Fibroblast of lung (primary cell): Measurements from ENCODE around the gene HRNR. TPM values are rescaled to one million over a fixed set of nuclear protein-coding genes. Genes with fewer than 3 reads are reported as not detected.

Source experiments
- DNase-seq, 2 donors: peaks; one replicate each; pipeline versions ENCODE4 v3.0.0 to v3.0.0-alpha.2; 2010; ENCODE audit warnings: low read depth in 2 of 2
- H2AFZ ChIP-seq: 2 replicates; pipeline ENCODE4 v1.5.1; 2012; ENCODE audit warnings: low read length, control low read depth, inconsistent platforms
- H3K27ac ChIP-seq: 2 replicates; pipeline ENCODE4 v1.5.1; 2011; ENCODE audit warnings: low read length, control low read depth; ENCODE audit not compliant: insufficient read depth
- H3K27me3 ChIP-seq: 2 replicates; pipeline ENCODE4 v1.5.1; 2011; ENCODE audit warnings: mild to moderate bottlenecking, low read length; ENCODE audit not compliant: control insufficient read depth, insufficient read depth
- H3K36me3 ChIP-seq: 2 replicates; pipeline ENCODE4 v1.5.1; 2011; ENCODE audit warnings: low read length; ENCODE audit not compliant: control insufficient read depth, insufficient read depth
- H3K4me1 ChIP-seq: 2 replicates; pipeline ENCODE4 v1.5.1; 2011; ENCODE audit warnings: low read length; ENCODE audit not compliant: control insufficient read depth, insufficient read depth; ENCODE audit errors: extremely low read depth
- H3K4me2 ChIP-seq: 2 replicates; pipeline ENCODE4 v1.5.1; 2011; ENCODE audit warnings: low read length, control low read depth; ENCODE audit not compliant: insufficient read depth; ENCODE audit errors: extremely low read depth
- H3K4me3 ChIP-seq, 4 experiments: fragments of 200-600 bp in 1 of 4; sonication (generic) in 1 of 4; replicated peaks in 1 of 4; 2 replicates each; pipeline ENCODE4 v1.5.1; 2011 to 2016; ENCODE audit warnings: low read length in 4 of 4, low read depth in 3 of 4, mild to moderate bottlenecking in 3 of 4, control low read depth in 2 of 4, inconsistent platforms in 1 of 4, mixed read lengths in 1 of 4; ENCODE audit not compliant: insufficient read depth in 1 of 4; ENCODE audit errors: control extremely low read depth in 1 of 4
- H3K79me2 ChIP-seq: 2 replicates; pipeline ENCODE4 v1.5.1; 2012; ENCODE audit warnings: mild to moderate bottlenecking, low read length, inconsistent platforms; ENCODE audit not compliant: control insufficient read depth, insufficient read depth
- H3K9ac ChIP-seq: 2 replicates; pipeline ENCODE4 v1.5.1; 2011; ENCODE audit warnings: mild to moderate bottlenecking, low read length, control low read depth; ENCODE audit not compliant: insufficient read depth
- H3K9me3 ChIP-seq: 2 replicates; pipeline ENCODE4 v1.5.1; 2012; ENCODE audit warnings: low read depth, low read length; ENCODE audit not compliant: control insufficient read depth, insufficient read depth
- H4K20me1 ChIP-seq: 2 replicates; pipeline ENCODE4 v1.5.1; 2011; ENCODE audit warnings: low read length; ENCODE audit not compliant: control insufficient read depth, insufficient read depth; ENCODE audit errors: extremely low read depth
- EZH2 ChIP-seq: IDR thresholded peaks from 2 replicates; pipeline ENCODE4 v1.5.1; 2012; ENCODE audit warnings: low read length, control low read depth, mild to moderate bottlenecking; ENCODE audit errors: missing control alignments
- polyA plus RNA-seq, 2 donors: library from polyadenylated mRNA; depleted of rRNA in 1 of 2; stranded (reverse) in 1 of 2; unstranded in 1 of 2; fragments of >200 nt; gene quantifications; 2 replicates each; pipeline ENCODE4 v1.2.1, GENCODE V29; 2011 to 2012; ENCODE audit warnings: missing spikeins in 1 of 2
- total RNA-seq: library from RNA; depleted of rRNA; stranded (reverse); fragments of >200 nt; gene quantifications from 2 replicates; pipeline ENCODE4 v1.2.1, GENCODE V29; 2014
- TF ChIP-seq, protein P1 (sequence below), 2 donors: IDR thresholded peaks in 1 of 2; conservative IDR thresholded peaks in 1 of 2; 1 replicate in 1 of 2; 2 replicates in 1 of 2; pipeline ENCODE4 v1.5.1; 2011 to 2012; ENCODE audit warnings: low read length in 2 of 2, control low read depth in 1 of 2, inconsistent platforms in 1 of 2, low read depth in 1 of 2, mild to moderate bottlenecking in 1 of 2

HRNR gene
- total and polyA plus RNA-seq, 2 donors (not counting 1 experiment from before 2014, with no cell fraction given), result not detected

DNA sequence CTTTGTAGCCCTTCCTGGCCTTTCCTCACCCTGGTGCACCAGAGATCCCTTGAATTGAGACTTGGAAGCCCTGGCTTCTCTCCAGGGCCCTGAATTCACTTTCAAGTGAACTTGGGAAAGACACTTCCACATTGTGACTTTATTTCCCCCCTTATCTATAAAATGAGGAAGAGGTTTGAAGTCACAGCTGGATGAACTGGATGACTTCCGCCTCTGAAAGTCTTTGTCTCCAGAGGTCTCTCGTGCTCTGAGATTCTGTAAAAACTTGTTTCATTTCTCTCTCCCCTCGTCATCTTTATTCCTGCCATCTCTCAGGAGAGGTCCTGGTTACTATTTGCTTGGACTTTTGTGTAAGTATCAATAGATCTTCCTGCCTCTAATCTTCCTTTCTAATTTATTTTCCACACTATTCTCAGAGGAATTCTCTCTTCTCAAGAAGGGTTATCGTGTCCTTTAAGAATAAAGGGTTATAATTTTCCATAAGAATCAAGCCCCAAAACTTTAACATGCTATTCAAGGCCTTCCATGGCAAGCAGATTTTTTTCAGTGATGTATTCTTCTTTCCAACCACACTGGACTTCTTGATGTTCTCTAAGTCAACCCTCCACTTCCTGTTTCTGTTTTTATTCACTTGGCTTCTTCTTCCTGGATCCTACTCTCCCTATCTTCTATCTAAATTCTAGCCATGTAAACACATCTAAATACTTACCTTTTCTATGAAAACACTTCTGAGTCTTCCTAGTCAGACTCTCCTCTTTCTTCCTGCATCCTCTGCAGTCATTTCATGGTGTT lies 58.5 kb downstream of the HRNR start:
- Histone ChIP-seq H3K4me1 (peaks cover 3% of the 10 kb centered on the region), H3K27me3 (no peaks in the 10 kb centered on the region), H2AFZ (no peak overlapping the region), H4K20me1 (no peaks in the 10 kb centered on the region), H3K9me3 (no peaks in the 10 kb centered on the region), H3K79me2 (no peaks in the 10 kb centered on the region), H3K4me3 (no peak overlapping the region), H3K9ac (no peak overlapping the region), H3K36me3 (no peaks in the 10 kb centered on the region), H3K4me2 (no peak overlapping the region), H3K27ac (no peak overlapping the region)
- no peak for DNase-seq
- no peak for TF ChIP-seq EZH2
- TF ChIP-seq, protein P1, sequence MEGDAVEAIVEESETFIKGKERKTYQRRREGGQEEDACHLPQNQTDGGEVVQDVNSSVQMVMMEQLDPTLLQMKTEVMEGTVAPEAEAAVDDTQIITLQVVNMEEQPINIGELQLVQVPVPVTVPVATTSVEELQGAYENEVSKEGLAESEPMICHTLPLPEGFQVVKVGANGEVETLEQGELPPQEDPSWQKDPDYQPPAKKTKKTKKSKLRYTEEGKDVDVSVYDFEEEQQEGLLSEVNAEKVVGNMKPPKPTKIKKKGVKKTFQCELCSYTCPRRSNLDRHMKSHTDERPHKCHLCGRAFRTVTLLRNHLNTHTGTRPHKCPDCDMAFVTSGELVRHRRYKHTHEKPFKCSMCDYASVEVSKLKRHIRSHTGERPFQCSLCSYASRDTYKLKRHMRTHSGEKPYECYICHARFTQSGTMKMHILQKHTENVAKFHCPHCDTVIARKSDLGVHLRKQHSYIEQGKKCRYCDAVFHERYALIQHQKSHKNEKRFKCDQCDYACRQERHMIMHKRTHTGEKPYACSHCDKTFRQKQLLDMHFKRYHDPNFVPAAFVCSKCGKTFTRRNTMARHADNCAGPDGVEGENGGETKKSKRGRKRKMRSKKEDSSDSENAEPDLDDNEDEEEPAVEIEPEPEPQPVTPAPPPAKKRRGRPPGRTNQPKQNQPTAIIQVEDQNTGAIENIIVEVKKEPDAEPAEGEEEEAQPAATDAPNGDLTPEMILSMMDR (conservative IDR thresholded peaks at IDR 0.05 in 1 of 2, IDR thresholded peaks at IDR 0.05 in 1 of 2; ENCODE audit: low read depth in 1 of 2, low read length in 2 of 2), result no peak

DNA sequence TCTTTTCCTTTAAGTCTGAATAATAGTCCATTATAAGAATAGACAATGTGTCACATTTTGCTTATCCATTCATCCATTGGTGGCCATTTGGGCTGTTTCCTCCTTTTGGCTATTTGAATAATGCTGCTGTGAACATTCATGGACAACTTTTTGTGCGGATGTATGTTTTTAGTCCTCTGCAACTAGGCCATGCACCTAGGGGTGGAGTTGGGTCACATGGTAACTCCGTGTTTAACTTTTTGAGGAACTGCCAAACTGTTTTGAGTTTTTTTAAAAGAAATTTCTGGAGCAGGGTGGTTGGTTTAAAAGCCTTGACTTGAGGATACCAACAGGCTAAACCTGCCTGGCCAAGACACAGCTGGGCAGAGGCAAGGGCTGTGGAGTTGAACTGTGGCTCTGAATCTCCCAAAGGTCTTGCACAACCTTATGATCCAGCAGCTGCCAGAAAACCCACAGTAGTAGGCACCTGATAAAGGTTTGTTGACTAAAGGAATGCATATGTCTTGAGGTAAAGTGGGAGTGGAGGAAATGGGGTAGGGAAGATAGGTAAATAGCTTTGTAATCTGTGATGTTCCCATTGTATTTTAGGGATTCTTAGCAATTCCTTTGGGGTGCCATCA lies 59.4 kb downstream of the HRNR start:
- H3K27ac ChIP-seq, result no peak overlapping the region
- H3K36me3 ChIP-seq, result no peaks in the 10 kb centered on the region
- H3K4me1 ChIP-seq, result peaks cover 3% of the 10 kb centered on the region
- H3K79me2 ChIP-seq, result no peaks in the 10 kb centered on the region
- H3K4me3 ChIP-seq, result no peak overlapping the region
- H3K4me2 ChIP-seq, result no peak overlapping the region
- no peaks in the 10 kb centered on the region for H3K27me3 ChIP-seq
- no peak for TF ChIP-seq EZH2
- TF ChIP-seq, protein P1 (conservative IDR thresholded peaks at IDR 0.05 in 1 of 2, IDR thresholded peaks at IDR 0.05 in 1 of 2; ENCODE audit: low read depth in 1 of 2, low read length in 2 of 2), result no peak
- H3K9me3 ChIP-seq, result no peaks in the 10 kb centered on the region
- H4K20me1 ChIP-seq, result no peaks in the 10 kb centered on the region
- no peak overlapping the region for H3K9ac ChIP-seq
- no peak for DNase-seq
- no peak overlapping the region for H2AFZ ChIP-seq

DNA sequence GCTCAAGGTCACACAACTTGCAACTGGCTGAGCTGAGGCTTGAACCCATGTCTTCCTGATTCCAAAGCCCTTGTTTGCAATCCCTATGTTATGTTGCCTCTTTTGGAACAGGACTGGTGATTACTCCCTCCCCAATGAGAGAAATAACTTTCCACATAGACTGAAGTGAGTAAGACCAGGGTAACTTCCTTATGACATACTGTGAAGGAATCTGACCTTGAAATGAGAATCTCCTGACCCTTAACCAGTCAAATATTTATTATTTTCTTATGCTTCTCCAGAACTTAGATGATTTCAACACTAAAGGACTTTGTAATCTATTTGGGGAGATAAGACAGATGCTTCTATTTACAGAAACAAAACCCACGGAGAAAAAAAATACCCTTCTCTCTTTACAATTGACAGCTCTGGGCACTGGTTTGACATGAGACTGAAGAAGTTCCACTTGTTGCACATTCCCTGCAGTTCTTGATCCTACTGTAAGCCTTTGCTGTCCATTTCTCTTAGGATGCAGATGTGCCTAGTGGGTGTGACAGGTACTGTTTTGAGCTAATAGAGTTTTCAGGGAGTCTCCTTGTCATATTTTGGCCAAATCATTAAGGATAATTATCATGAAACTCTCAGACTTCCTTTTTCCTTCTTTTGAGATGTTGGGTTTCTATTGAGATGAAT lies 61.1 kb downstream of the HRNR start:
- Histone ChIP-seq H3K9ac (no peak overlapping the region), H3K79me2 (no peaks in the 10 kb centered on the region), H3K9me3 (no peaks in the 10 kb centered on the region), H4K20me1 (no peaks in the 10 kb centered on the region), H3K27ac (no peak overlapping the region), H3K4me1 (no peaks in the 10 kb centered on the region), H3K27me3 (no peaks in the 10 kb centered on the region), H3K4me3 (no peak overlapping the region), H2AFZ (no peak overlapping the region), H3K36me3 (no peaks in the 10 kb centered on the region), H3K4me2 (no peak overlapping the region)
- TF ChIP-seq, protein P1 (conservative IDR thresholded peaks at IDR 0.05 in 1 of 2, IDR thresholded peaks at IDR 0.05 in 1 of 2; ENCODE audit: low read depth in 1 of 2, low read length in 2 of 2), result no peak
- no peak for TF ChIP-seq EZH2
- peak; percentile 58 to 94 for DNase-seq
